Calu3 (cell line): ENCODE results near the gene TVP23A. TPM values are rescaled to one million over a fixed set of nuclear protein-coding genes. Genes with fewer than 3 reads are reported as not detected.
A peak's percentile ranks its signal among the peaks of the same experiment; 100 is the strongest.

Source experiments
- BruUV-seq: library from RNA; stranded (reverse); fragments of 400-500 nt; replicated peaks from 2 replicates; lab custom pipeline; 2021; lab: Mats Ljungman, UMichigan
- CTCF ChIA-PET: fragments of 300-600 bp; sonication (Branson Sonifier 250); formaldehyde crosslinking; loops from one replicate; lab custom pipeline; 2022; ENCODE audit warnings: antibody characterized with exemption; lab: Charles Lee
- DNase-seq: peaks from one replicate; pipeline ENCODE4 v3.0.0; 2022
- H3K27ac Mint-ChIP-seq: one replicate; pipeline ENCODE4 v1.8.0; 2022; ENCODE audit warnings: mixed read lengths; ENCODE audit not compliant: unreplicated experiment
- H3K27me3 Mint-ChIP-seq: one replicate; pipeline ENCODE4 v1.8.0; 2022; ENCODE audit warnings: mixed read lengths; ENCODE audit not compliant: unreplicated experiment
- H3K36me3 Mint-ChIP-seq: one replicate; pipeline ENCODE4 v1.8.0; 2022; ENCODE audit warnings: mild to moderate bottlenecking, moderate library complexity, mixed read lengths; ENCODE audit not compliant: insufficient read depth, unreplicated experiment
- H3K4me1 Mint-ChIP-seq: one replicate; pipeline ENCODE4 v1.8.0; 2022; ENCODE audit warnings: mild to moderate bottlenecking, low read depth, mixed read lengths; ENCODE audit not compliant: unreplicated experiment
- H3K4me3 Mint-ChIP-seq: one replicate; pipeline ENCODE4 v1.8.0; 2022; ENCODE audit warnings: mild to moderate bottlenecking, low read depth, moderate library complexity, mixed read lengths; ENCODE audit not compliant: unreplicated experiment
- H3K9me3 Mint-ChIP-seq: one replicate; pipeline ENCODE4 v1.8.0; 2022; ENCODE audit warnings: low read depth, mixed read lengths; ENCODE audit not compliant: unreplicated experiment
- CTCF ChIP-seq: fragments of 200-600 bp; IDR thresholded peaks from one replicate; pipeline ENCODE4 v1.8.0; 2022; ENCODE audit warnings: antibody characterized with exemption; ENCODE audit not compliant: unreplicated experiment
- intact Hi-C: fragments of 100-400 bp; cut with micrococcal nuclease; formaldehyde crosslinking; loops from one replicate; pipeline ENCODE4 v1.10.0; 2022; ENCODE audit not compliant: unreplicated experiment
- total RNA-seq: library from RNA; stranded (reverse); gene quantifications from 2 replicates; pipeline ENCODE4 v1.2.3, GENCODE V29; 2022

Gene TVP23A
- total RNA-seq, 1 experiment from 2014 or later = 0.21 TPM

GRCh38 chr16:10865991-10866966, 47.7 kb upstream of the TVP23A start:
- CTCF ChIA-PET = interaction anchor here (0.6 kb wide), 1 partner anchor 668 kb away, joined by 4 read pairs; no protein-coding TSS in a partner anchor
- Mint-ChIP-seq H3K36me3 (peaks cover 9% of the 10 kb centered on the region), H3K9me3 (no peaks in the 10 kb centered on the region), H3K4me1 (peaks cover 54% of the 10 kb centered on the region), H3K27me3 (no peaks in the 10 kb centered on the region), H3K27ac (no peak overlapping the region), H3K4me3 (no peak overlapping the region)
- BruUV-seq = no TSS peak
- DNase-seq = no peak
- intact Hi-C loops = no loop called here
- no peak for TF ChIP-seq CTCF

- no peak for TF ChIP-seq CTCF
- intact Hi-C loops = no loop called here
These were observed 43.8 kb upstream of the TVP23A start for GRCh38 chr16:10862438-10862837.

DNA sequence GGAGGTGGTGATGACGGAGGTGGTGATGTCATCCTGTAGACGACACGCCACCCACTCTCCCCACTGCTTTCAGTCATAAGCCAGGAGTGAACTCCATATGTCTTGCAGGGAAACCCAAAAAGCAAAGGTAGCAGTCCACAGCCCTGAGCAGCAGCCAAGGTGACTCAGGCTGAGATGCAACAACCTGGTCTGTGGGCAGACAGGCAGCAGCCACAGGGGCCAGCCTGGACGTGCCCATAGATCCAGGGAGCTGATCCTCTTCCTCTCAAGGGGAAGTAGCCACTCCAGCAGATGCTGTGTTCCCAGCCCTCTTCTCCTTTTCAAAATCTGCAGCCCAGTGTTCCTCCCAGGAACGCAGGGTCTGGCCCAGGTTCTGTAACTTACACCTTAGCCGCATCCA, 41.1 kb upstream of the TVP23A start:
- Mint-ChIP-seq H3K27ac (no peak overlapping the region), H3K4me3 (no peak overlapping the region), H3K36me3 (no peaks in the 10 kb centered on the region), H3K27me3 (no peaks in the 10 kb centered on the region), H3K4me1 (peaks cover 22% of the 10 kb centered on the region), H3K9me3 (peaks cover 7% of the 10 kb centered on the region)
- intact Hi-C loops = no loop called here
- BruUV-seq = no TSS peak
- CTCF ChIA-PET = interaction anchor here (0.6 kb wide), 1 partner anchor 611 kb away, joined by 6 read pairs; no protein-coding TSS in a partner anchor
- no peak for DNase-seq
- no peak for TF ChIP-seq CTCF

More at GRCh38 chr16:10862438-10862837, 43.8 kb upstream of the TVP23A start:
- peak; percentile 82 for DNase-seq
- Mint-ChIP-seq H3K4me3 (no peak overlapping the region), H3K9me3 (peaks cover 7% of the 10 kb centered on the region), H3K27ac (peak overlapping the region; percentile 27), H3K4me1 (peaks cover 22% of the 10 kb centered on the region), H3K27me3 (no peaks in the 10 kb centered on the region), H3K36me3 (no peaks in the 10 kb centered on the region)
- BruUV-seq = no TSS peak
- CTCF ChIA-PET = interaction anchor here (0.6 to 0.7 kb wide), 3 partner anchors 47 to 310 kb away, joined by 4 to 13 read pairs (median 6); no protein-coding TSS in a partner anchor

GRCh38 chr16:10859020-10859419, 40.4 kb upstream of the TVP23A start:
- intact Hi-C loops = no loop called here
- no peak overlapping the region for H3K4me3 Mint-ChIP-seq
- TF ChIP-seq CTCF = no peak
- H3K27ac Mint-ChIP-seq = peak overlapping the region; percentile 17
- peaks cover 7% of the 10 kb centered on the region for H3K9me3 Mint-ChIP-seq
- CTCF ChIA-PET = interaction anchor here (0.6 kb wide), 1 partner anchor 610 kb away, joined by 6 read pairs; no protein-coding TSS in a partner anchor
- H3K4me1 Mint-ChIP-seq = peaks cover 22% of the 10 kb centered on the region
- no peaks in the 10 kb centered on the region for H3K27me3 Mint-ChIP-seq
- DNase-seq = no peak
- H3K36me3 Mint-ChIP-seq = no peaks in the 10 kb centered on the region
- no TSS peak for BruUV-seq
